ENCODE measurements around the gene AOC1.
"Not testable (repeated sequence)": the region's sequence is repeated elsewhere in the genome, so short reads cannot be mapped to it uniquely, and the experiment has no call there.

AOC1 gene

DNA sequence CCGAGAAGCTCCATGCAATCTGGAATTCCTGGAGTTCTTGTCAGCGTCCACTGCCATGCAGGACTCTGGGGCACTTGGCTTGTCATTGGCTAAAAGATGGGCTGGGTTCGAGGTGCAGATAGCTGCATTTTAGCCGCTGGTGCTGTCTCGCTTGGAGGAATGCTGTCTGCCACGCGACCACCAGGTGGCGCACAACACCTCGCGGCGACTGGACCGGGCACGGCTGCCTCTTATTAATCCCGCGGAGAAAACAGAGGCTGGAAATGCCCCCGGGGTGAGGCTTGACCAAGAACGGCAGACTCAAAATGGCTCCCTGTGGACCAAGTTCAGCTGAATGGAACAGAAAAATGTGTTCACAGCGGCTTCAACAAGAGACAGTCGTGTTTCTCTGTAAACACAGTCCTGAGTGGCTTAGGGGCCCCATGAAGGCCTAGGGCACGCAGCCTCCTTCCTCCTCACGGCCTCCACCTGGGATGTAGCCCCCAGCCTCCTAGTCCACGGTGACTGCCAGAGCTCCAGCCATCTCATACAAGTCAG is 46.2 kb downstream of the AOC1 start:
- peak; percentile 79 for DNase-seq

DNA sequence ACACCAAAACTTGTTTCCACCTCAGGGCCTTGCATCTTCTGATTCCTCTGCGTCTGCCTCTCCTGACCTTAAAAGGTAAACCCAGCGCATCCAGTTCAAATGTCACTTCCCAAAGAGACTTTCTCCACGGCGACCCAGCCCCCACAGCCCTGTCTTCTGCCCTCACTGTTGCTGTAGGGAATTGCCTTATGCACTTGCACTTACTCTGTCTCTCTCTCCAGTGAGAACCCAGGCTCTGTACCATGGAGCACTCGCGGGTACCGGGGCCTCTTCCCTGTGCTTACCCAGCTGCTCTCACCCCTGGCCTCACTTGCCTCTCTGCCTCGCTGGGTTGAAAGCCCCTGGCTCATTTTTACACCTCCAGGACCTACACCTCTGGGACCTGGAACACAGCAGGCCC is 48.4 kb downstream of the AOC1 start:
- no peak for DNase-seq

DNA sequence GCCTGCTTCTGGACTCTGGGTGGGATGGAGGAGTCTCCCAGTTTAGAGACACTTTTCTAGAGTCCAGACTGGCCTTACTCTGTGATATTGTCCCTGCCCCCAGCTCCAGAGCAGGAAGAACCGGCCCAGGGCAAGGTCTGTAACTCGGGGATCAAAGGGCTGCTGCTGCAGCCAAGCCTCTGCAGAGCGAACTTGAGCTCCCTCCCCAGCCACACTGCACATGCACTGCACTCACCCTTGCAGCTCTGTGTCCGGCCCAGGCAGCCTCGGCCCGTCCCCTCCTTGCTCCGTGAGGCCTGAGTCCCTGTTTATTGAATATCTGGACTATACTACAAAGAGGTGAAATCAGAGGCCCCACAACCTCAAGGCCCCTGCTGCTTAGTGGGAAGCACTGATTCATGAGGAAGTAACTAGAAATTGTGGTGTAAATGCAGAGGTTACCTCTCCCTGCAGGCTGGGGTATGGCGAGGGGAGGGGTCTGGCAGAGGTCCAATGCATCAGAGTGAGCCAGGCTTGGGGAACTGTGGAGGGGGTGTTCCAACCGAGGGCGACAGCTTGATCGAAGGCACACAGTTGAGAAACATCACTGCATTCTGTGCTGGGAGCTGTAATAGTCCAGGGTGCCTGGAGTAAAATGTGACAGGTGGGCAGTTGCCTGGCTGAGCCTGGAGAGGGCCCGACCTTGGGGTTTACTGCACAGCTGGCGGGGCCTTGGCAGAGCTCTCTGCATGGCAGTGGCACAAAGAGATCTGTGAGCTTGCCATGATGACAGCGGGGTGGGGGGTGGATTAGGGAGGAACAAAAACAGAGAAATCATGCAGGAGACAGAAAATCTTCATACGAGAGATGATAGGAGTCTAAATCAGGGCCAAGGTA is 49.1 kb downstream of the AOC1 start:
- DNase-seq, result no peak

DNA sequence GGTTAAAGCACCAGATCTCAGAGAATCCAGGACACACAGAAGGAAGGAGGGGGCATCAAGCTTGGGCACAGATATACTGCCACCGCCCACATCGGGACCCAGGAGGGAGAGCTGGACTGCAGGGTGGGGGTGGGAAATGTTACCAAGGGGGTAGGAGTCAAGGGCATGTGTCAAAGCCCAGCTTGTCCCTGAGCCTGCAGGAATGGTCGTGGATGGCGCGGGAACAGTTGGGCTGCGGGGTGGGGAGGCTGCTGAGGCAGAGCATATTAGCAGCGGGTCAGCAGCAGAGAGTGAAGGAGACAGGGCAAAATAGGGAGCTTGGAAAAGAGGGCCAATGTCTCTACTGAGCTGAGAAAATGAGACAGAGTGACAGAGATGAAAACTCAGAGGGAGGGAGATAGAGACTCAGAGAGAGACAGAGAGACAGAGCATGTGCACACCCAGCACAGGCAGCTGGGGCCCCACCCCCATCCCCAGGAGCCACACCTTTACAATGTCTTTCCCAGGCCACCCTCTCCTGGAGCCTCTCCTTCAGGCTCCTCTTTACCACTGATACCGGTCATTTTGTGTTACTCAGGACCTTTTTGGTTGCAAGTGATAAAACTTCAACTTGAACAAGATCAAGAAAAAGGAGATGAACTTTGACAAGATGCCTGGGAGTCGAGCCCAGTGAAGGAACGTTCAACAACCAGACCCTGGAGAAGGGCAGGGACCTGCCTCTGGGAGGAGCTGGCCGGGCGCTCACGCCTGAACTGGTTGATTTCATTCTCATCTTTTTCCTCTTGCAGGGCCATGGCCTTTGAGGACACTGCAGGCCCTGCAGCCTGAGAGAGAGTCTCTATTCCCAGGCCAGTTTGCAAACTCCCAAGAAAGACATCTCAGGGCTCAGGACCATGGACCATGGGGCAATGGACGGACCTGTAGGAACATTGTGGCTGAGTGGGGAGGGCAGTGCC is 50.0 kb downstream of the AOC1 start:
- DNase-seq, result no peak

- DNase-seq, result no peak
Observed at GRCh38 chr7:150903606-150904005, 51.3 kb downstream of the AOC1 start.

GRCh38 chr7:150904011-150904909 is 51.9 kb downstream of the AOC1 start:
- no peak for DNase-seq

DNA sequence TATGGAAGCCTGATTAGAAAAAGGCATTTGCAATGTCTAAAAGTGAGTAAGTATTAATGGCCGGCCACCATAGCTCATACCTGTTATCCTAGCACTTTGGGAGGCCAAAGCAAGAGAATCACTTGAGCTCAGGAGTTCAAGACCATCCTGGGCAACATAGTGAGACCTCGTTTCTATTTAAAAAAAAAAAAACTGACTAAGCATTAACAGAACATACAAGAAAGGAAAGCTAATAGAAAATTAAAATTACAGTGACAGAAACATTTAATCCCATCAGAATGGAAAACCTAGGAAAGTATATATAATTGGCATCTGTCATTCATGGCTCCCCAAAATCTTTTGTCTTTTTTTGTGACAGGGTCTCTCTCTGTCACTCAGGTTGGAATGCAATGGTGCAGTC is 55.9 kb downstream of the AOC1 start:
- no peak for DNase-seq

DNA sequence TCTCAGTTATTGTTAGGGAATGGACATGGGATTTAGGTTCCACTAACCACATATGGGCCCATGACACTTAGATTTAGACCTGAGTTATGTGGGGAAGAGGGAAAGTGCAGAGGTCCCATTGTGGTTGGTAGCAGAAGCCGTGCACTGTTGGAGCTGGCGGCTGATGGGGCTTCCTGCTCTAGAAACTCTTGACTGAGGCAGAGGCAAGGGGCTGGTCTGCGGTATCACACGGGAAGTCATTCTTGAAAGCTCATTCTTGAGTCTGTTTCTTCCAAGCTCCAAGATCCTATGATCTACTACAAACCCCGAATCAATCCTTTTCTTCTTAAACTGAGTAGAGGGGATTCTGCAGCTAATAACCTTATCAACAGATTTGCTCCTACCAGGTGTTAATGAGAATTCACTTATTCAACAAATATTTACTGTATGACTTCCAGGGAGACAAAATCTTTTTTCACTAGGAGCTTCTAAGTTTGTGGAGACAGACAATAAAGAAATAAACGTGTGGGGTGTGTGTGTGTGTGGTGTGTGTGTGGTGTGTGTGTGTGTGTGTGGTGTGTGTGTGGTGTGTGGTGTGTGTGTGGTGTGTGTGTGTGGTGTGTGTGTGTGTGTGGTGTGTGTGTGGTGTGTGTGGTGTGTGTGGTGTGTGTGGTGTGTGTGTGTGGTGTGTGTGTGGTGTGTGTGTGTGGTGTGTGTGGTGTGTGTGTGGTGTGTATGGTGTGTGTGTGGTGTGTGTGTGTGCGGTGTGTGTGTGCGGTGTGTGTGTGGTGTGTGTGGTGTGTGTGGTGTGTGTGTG is 57.1 kb downstream of the AOC1 start:
- peak; percentile 8 for DNase-seq

GRCh38 chr7:150910305-150910995 is 58.1 kb downstream of the AOC1 start:
- not testable (repeated sequence) for DNase-seq

DNA sequence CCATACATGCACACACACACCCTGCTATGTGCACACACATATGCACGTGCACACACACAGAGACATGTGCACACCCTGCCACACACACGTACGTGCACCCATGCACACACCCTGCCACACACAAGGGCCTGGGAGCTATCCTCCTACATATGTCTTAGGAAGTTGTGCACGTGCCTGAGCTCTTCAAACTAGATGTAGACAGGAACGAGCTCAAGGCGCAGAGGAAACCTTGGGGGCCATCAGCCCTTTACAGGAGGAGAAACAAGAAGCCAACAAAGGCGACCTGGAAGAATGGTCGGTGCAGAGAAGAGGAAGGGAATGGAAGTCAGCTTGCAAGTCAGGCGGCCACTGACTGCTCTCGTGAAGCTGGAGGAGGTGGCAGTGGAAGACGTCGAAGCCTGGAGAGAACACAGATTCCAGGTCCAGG is 58.7 kb downstream of the AOC1 start:
- no peak for DNase-seq
